A375 (cell line): ENCODE results near the gene MRPS33. TPM values are rescaled to one million over a fixed set of nuclear protein-coding genes. Genes with fewer than 3 reads are reported as not detected.

Experiments used
- small RNA-seq: library from RNA; depleted of rRNA; stranded (forward); fragments of <200 nt; gene quantifications from one replicate; pipeline ENCODE3, GENCODE V24; 2014
- total RNA-seq: library from RNA; depleted of rRNA; stranded (reverse); fragments of >200 nt; shearing (Covaris generic); gene quantifications from 2 replicates; pipeline ENCODE4 v1.2.3, GENCODE V29; 2014; rRNA removed

Gene MRPS33
- total RNA-seq: 51.7 and 70.7 TPM in 2 replicates

DNA sequence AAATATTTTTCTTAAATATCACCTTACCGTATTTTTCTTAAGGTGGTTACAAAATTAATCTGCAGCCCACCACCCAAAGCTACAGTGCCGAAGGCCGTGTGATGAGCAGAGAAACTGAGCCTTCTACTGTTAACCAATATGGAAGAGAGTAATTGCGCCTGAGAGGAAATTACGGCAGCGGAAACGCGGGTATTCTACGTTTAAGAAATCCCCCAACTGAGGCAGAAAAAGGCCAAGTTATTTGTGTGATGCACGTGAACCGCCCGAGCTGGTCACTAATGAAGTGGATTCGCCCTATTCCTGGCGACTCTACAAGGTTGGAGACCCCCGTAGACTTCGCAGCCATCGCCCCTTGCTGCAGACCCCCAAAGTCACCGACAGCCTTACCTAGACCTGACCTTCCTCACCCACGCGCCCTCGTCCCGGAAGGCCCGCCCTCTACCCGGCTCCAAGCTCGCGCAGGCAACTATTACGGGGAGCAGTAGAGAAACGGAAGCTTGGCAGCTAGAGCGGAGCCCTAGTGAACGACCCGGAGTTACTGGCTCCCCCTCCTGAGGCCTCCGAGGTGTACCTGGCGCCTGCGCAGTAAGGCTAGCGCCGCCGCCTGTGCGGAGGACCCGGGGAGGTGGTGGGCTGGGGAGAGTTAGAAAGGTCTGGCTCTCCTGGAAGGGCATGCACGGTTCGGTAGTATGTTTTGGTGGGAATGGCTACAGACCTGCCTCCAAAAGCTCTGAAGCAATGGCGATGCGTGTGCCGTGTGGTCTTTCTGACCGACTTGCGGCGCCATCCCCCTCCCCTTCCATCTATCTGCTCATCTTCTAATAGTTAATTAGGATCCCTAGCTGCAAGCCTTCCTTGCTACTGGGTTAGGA lies at the start of gene MRPS33:
MRPS33 (minus strand) TSS at position 429 of the 872 bp plus-strand sequence. CDS start 4,319 bp downstream, outside the sequence.

Small RNA genes within 50 kb of the gene (small RNA-seq; reads per million reads assigned to genes)
- not detected for gene RNU4-74P

Other genes with a start within 250 kb of the MRPS33 start
- 20.4 and 25.5 TPM in 2 replicates for gene BRAF, start 90.0 kb downstream of the MRPS33 start, total RNA-seq
- gene TMEM178B, start 59.1 kb upstream of the MRPS33 start, total RNA-seq: 0.21 and 0.45 TPM in 2 replicates